ENCODE data around the gene KIF6.

KIF6 gene

DNA sequence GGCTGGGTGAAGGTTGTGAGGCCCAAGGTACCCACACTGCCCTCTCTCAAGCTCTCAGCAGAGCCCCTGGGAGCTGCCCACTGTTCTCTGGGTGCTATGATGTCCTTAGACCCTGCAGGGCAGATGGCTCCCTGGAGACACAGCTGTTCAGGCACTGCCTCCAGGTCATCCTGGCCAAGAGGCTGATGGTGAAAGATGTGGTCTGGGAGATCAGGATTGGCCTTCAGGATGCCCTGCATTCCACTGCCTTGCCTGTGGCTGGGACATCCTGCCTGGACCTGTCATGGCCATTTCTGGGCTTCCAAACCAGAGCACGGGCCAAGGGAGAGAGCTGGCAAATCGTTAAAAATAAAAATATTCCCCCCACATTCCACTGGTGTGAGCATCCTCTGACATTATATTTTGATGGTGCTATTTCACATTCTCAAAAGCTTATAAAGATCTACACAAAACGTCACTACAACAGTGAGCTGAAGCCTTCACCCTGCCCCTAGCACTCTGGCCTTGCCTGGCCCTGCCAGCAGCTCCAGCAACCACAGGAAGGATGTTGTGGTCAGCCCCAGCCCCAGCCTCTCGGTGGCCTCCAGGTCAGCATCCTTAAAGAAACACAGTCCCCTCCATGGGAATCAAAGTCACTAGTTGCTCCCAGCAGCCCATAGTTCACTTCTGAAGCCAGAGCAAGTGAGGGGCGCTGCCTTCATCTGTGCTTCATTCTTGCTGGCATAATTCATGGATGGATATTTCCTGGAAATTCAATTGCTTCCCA lies 389.2 kb downstream of the KIF6 start:
- TF ChIP-seq GATA2 (IDR thresholded peaks at IDR 0.05; ENCODE audit: low read depth, low read length), result no peak
- TF ChIP-seq GATA3 (IDR thresholded peaks at IDR 0.05; ENCODE audit: low read depth, low read length), result no peak

- TF ChIP-seq GATA3 (IDR thresholded peaks at IDR 0.05; ENCODE audit: low read depth, low read length) (no peak), GATA2 (IDR thresholded peaks at IDR 0.05; ENCODE audit: low read depth, low read length) (no peak)
These were observed 391.4 kb downstream of the KIF6 start for GRCh38 chr6:39333644-39334438.

DNA sequence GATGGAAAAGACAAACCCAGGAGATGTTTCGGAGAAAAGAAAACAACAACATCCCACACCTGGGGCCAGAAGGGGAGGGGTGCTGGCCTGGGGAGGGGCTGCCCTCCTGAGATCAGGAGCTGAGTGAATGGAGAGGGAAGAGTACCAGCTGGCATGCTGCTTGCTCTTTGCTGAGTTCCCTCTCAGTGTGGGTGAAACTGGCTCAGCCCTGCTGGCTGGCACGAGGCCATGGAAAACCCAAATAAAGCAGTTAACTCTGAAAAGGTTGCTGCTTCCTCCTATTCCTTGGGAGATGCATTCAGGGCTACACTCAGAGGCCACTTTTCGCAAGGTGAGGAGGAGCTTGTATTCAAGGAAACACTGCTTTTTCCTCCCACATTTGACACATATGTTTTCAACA lies 394.7 kb downstream of the KIF6 start:
- TF ChIP-seq GATA3 (IDR thresholded peaks at IDR 0.05; ENCODE audit: low read depth, low read length) (no peak), GATA2 (IDR thresholded peaks at IDR 0.05; ENCODE audit: low read depth, low read length) (no peak)

- TF ChIP-seq GATA3 (IDR thresholded peaks at IDR 0.05; ENCODE audit: low read depth, low read length) (no peak), GATA2 (IDR thresholded peaks at IDR 0.05; ENCODE audit: low read depth, low read length) (no peak)
These were observed 395.2 kb downstream of the KIF6 start for GRCh38 chr6:39330057-39330456.

DNA sequence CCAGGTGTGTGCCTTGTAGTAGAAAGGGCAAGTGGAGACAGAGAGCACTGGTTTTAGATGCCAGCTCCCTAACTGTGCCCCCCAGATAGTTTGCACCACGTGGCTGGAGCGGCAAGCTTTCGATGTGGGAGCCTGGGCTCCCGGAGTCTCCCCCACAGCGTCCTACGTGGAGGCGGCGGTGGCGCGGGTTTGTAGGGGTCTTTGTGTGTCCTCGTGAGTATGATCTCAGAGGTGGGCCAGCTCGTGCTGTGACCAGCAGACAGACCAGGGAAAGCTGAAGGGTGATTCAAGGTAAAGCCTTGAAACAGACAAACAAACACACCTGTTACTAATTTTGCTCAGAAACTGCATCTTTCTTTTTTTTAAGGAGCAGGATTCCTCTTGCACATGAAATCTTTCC lies 397.1 kb downstream of the KIF6 start:
- TF ChIP-seq GATA2 (IDR thresholded peaks at IDR 0.05; ENCODE audit: low read depth, low read length), result no peak
- TF ChIP-seq GATA3 (IDR thresholded peaks at IDR 0.05; ENCODE audit: low read depth, low read length), result no peak

DNA sequence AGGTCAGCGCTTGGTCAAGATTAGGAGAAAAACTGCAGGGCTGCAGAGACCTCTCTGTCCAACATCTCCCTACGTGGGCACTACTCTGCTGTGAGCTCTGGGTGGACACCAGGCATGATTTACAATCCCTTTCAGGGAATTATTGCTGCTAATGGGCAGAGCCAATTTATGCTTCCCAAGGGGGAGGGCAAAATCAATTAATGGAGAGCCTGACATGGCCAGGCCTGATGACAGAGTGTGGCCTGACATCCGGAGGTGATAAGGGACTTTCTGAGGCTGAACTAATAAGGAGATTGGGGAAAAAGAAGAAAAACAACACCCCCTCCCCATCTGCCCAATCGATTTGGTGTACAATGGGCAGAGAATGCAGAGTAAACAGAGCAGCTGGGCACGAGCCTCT lies 397.7 kb downstream of the KIF6 start:
- TF ChIP-seq GATA2 (IDR thresholded peaks at IDR 0.05; ENCODE audit: low read depth, low read length) (peak; percentile 51), GATA3 (IDR thresholded peaks at IDR 0.05; ENCODE audit: low read depth, low read length) (no peak)

GRCh38 chr6:39322306-39322850 lies 402.8 kb downstream of the KIF6 start, which contains the start of gene KCNK16:
Gene KCNK16 (minus strand): TSS chr6:39322702. CDS start chr6:39322540, 162 bp downstream.
- TF ChIP-seq GATA3 (IDR thresholded peaks at IDR 0.05; ENCODE audit: low read depth, low read length), result no peak
- no peak for TF ChIP-seq GATA2 (IDR thresholded peaks at IDR 0.05; ENCODE audit: low read depth, low read length)

DNA sequence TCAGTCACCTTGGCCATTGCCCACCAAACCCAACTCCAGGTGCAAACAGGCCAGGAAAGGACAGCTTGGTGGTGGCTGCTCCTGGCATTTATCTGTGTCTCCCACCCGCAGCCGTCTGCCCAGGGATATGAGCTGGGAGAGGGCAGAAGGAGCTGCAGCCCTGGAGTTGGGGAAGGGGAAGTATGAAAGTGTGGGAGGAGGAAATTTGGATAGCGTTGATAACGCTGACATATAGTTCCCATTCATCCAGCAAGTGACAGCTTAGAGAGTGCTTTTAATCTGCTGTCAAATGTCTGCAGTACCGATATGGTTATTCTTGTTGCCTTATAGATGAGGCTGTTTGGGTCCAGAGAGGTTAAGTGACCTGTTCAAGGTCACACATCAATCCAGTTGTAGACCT lies 403.4 kb downstream of the KIF6 start:
- TF ChIP-seq GATA2 (IDR thresholded peaks at IDR 0.05; ENCODE audit: low read depth, low read length), result no peak
- TF ChIP-seq GATA3 (IDR thresholded peaks at IDR 0.05; ENCODE audit: low read depth, low read length), result no peak

DNA sequence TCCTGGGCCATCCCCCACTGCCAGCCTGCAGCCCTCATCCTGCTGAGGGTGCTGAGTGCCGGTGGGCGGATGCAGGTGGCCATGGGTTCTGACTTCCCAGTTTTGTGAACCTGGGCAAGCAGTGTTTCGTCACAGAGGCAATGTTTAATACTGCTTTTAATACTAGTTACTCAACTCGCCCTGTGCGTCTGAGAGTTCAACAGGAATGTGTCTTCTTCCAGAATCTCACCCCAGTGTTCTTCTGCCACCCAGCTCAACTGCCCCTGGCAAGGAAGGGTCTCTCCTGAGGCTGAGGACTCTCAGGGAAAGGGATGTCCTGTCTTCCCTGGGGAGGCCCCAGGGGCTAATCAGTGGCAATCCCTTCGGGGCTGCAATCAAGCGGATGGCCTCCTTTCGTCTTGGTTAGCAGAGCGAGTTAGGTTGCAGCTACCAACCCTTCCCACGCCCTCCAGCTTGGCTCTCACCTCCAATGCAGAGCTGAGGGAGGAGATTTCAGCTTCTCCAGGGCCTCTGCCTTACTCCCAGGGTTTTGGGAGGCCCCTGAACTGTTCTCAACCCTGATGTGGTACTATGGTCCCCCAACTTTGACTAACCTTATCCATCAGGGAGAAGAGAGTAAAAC lies 404.7 kb downstream of the KIF6 start:
- TF ChIP-seq GATA2 (IDR thresholded peaks at IDR 0.05; ENCODE audit: low read depth, low read length), result no peak

DNA sequence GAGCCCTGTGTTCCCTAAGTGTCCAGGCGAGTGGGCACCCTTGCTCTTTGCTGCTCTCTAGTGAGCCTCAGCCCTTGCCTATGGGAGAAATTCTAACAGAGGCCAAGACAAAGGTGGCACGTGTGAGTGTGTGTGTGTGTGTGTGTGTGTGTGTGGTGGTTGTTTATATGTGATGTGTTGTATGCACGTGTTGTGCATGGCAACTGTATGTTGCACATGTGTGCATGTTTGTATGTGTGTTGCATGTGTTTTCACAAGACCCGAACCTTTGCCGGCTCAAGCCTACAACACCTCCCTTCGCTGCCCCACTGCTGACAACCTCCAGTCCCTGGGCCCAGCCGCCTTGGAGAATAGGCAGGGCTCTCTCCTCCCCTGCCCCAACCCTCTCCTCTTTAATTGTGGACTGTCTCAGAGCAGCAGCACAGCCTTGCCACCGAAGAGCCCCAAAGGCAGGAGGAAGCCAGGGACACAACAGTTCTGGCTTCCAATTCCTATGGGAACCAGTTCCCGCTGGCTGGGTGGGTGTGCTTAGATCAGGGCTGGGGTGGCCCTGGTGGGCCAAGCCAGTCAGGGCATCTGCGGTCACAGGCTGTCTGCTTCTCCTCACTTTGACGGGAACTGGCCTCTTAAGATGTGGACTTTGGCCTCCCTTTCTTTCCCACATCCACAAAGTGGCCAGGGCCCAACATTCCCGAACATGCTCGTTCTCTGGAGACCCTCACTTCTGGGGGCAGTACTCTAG lies 405.4 kb downstream of the KIF6 start:
- TF ChIP-seq GATA3 (IDR thresholded peaks at IDR 0.05; ENCODE audit: low read depth, low read length) (no peak), GATA2 (IDR thresholded peaks at IDR 0.05; ENCODE audit: low read depth, low read length) (no peak)

GRCh38 chr6:39317256-39317655 lies 408.0 kb downstream of the KIF6 start:
- TF ChIP-seq GATA3 (IDR thresholded peaks at IDR 0.05; ENCODE audit: low read depth, low read length) (no peak), GATA2 (IDR thresholded peaks at IDR 0.05; ENCODE audit: low read depth, low read length) (no peak)

DNA sequence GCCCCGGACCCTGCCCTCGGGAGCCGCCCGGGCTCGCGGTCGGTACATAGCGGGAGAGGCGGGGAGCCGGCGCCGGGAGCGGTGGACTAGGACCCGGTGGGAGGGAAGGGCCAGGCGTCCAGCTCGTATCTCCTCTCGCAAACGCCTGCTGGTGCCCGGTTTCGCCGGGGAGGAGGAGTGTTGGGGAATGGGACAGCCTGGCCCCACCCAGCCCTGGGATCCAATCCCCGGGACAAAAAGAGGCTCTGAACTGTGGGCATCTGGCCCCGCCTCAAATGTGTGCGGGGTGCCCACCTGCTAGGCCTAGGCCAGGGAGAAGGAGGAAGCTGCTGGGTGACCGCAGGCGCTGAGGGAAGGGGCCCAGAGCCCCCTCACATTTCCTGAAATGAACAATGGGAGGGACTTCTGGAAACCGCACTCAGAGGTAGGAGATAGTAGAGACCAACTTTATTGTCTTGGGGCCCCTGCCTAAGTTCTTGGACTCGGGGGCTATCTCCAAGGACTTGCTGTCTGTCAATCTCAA lies 410.9 kb downstream of the KIF6 start, which contains the start of gene KCNK17:
TSS of gene KCNK17 (minus strand) at position 147 of the 523 bp plus-strand sequence. CDS start at position 48, 99 bp downstream.
- TF ChIP-seq GATA2 (IDR thresholded peaks at IDR 0.05; ENCODE audit: low read depth, low read length) (no peak), GATA3 (IDR thresholded peaks at IDR 0.05; ENCODE audit: low read depth, low read length) (no peak)

DNA sequence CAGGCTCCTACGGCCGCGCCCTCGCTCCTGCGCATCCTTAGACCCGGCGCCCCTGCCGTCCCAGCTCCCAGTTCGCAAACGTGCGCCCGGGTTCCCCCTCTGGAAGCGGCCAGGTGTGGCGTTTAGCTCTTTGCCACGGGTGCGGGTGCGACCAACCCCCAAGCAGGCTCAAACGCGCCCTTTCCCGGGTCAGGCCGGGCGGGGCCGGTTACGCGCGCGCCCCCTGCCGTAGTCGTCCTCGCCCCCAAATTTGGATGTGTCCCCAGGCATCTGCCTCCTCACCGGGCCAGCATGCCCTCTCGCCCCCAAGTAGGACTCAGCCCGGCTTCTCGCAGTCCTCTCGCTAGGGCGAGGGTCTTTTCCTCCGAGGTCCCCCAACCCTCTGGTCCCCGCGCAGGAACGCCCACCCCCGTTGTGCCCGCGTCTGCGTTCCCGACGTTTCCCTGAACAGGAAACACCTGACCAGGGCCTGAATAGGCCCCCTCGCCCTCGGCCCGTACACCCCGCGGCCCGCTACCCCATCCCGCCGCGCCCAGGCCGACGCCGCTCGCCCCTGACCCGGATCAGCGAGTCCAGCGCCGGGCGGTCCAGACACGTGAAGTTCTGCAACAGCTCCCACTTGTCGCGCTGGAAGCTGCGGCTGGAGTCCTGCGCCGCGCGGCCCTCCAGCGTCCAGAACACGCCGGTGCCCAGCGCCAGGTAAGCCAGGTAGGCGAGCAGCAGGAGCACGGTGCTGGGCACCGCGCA lies 411.5 kb downstream of the KIF6 start:
- TF ChIP-seq GATA2 (IDR thresholded peaks at IDR 0.05; ENCODE audit: low read depth, low read length) (no peak), GATA3 (IDR thresholded peaks at IDR 0.05; ENCODE audit: low read depth, low read length) (no peak)

Measured in SH-SY5Y (cell line).